Spinal cord (tissue), 10 donors: ENCODE results near the gene TRAPPC4. TPM values are rescaled to one million over a fixed set of nuclear protein-coding genes. Genes with fewer than 3 reads are reported as not detected.

Experiments used
- DNase-seq, 6 donors: peaks; one replicate each; pipeline versions ENCODE4 v3.0.0 to v3.0.0-alpha.2; 2013 to 2015; ENCODE audit warnings: low spot score in 6 of 6, low read depth in 4 of 6
- H3K27ac ChIP-seq: one replicate; pipeline ENCODE4 v1.5.1; 2013; ENCODE audit warnings: low read depth, low read length, control low read depth
- H3K27me3 ChIP-seq: one replicate; pipeline ENCODE4 v1.6.1; 2013; ENCODE audit warnings: low read length; ENCODE audit not compliant: control insufficient read depth, insufficient read depth
- H3K36me3 ChIP-seq: one replicate; pipeline ENCODE4 v1.6.1; 2013; ENCODE audit warnings: low read length; ENCODE audit not compliant: control insufficient read depth, insufficient read depth
- H3K4me1 ChIP-seq: one replicate; pipeline ENCODE4 v1.6.1; 2013; ENCODE audit warnings: low read length; ENCODE audit not compliant: control insufficient read depth, insufficient read depth
- H3K4me3 ChIP-seq: one replicate; pipeline ENCODE4 v1.5.1; 2013; ENCODE audit warnings: low read depth, low read length, control low read depth
- H3K9me3 ChIP-seq: one replicate; pipeline ENCODE4 v1.6.1; 2013; ENCODE audit warnings: low read length; ENCODE audit not compliant: control insufficient read depth, insufficient read depth
- WGBS: methylation state at CpG from one replicate; pipeline ENCODE4 v1.1.5; 2013; ENCODE audit warnings: missing lambda C conversion rate; ENCODE audit not compliant: insufficient coverage; 5-methylcytosine and 5-hydroxymethylcytosine counted together
- polyA plus RNA-seq, 2 donors: library from polyadenylated mRNA; unstranded; fragments of 120-200 nt; gene quantifications; one replicate each; pipeline ENCODE4 v1.2.1, GENCODE V29; 2013; ENCODE audit not compliant: insufficient read length in 2 of 2
- total RNA-seq, 2 donors: library from RNA; depleted of rRNA in 1 of 2; stranded (reverse); fragments of 120-200 nt in 1 of 2; fragments of >200 nt in 1 of 2; gene quantifications; one replicate each; pipeline versions ENCODE4 v1.2.3 to v1.2.4, GENCODE V29; 2013 to 2014
- donor health status: healthy.

TRAPPC4 gene
- total and polyA plus RNA-seq, 4 donors: 61.3 to 145 (median 103) TPM

- DNase-seq: no peak
- Histone ChIP-seq H3K36me3 (peaks cover 65% of the 10 kb centered on the region), H3K4me1 (peaks cover 22% of the 10 kb centered on the region), H3K9me3 (no peaks in the 10 kb centered on the region), H3K27me3 (no peaks in the 10 kb centered on the region), H3K4me3 (no peak overlapping the region), H3K27ac (no peak overlapping the region)
- 83% methylated on average over 15 of the region's 15 CpGs for WGBS
Measured at GRCh38 chr11:119024430-119025098, 6.0 kb downstream of the TRAPPC4 start.

- Histone ChIP-seq H3K27ac (no peak overlapping the region), H3K27me3 (no peaks in the 10 kb centered on the region), H3K9me3 (no peaks in the 10 kb centered on the region), H3K4me3 (no peak overlapping the region), H3K36me3 (peaks cover 65% of the 10 kb centered on the region), H3K4me1 (peaks cover 24% of the 10 kb centered on the region)
- 51% methylated on average over 3 of the region's 5 CpGs for WGBS
- no peak for DNase-seq
Measured at GRCh38 chr11:119025099-119025473, 6.5 kb downstream of the TRAPPC4 start.

GRCh38 chr11:119025541-119025940 is 7.0 kb downstream of the TRAPPC4 start:
- DNase-seq: no peak
- 85% methylated on average over 5 of the region's 5 CpGs for WGBS
- peaks cover 64% of the 10 kb centered on the region for H3K36me3 ChIP-seq

GRCh38 chr11:119025978-119026766 is 7.6 kb downstream of the TRAPPC4 start:
- H3K4me3 ChIP-seq: no peak overlapping the region
- H3K9me3 ChIP-seq: no peaks in the 10 kb centered on the region
- no peaks in the 10 kb centered on the region for H3K27me3 ChIP-seq
- DNase-seq: no peak
- H3K4me1 ChIP-seq: peaks cover 26% of the 10 kb centered on the region
- peaks cover 60% of the 10 kb centered on the region for H3K36me3 ChIP-seq
- WGBS: 89% methylated on average over 15 of the region's 16 CpGs
- no peak overlapping the region for H3K27ac ChIP-seq

More at GRCh38 chr11:119025541-119025940, 7.0 kb downstream of the TRAPPC4 start:
- Histone ChIP-seq H3K27me3 (no peaks in the 10 kb centered on the region), H3K4me3 (no peak overlapping the region), H3K9me3 (no peaks in the 10 kb centered on the region), H3K4me1 (peaks cover 25% of the 10 kb centered on the region), H3K27ac (no peak overlapping the region)

- H3K4me3 ChIP-seq: no peak overlapping the region
- no peak overlapping the region for H3K27ac ChIP-seq
- WGBS: no CpG with 5 or more reads among the region's 2 CpGs
- no peak for DNase-seq
- peaks cover 56% of the 10 kb centered on the region for H3K36me3 ChIP-seq
- no peaks in the 10 kb centered on the region for H3K9me3 ChIP-seq
- H3K4me1 ChIP-seq: peaks cover 29% of the 10 kb centered on the region
- no peaks in the 10 kb centered on the region for H3K27me3 ChIP-seq
Measured at GRCh38 chr11:119026970-119027369, 8.4 kb downstream of the TRAPPC4 start.

- peaks cover 29% of the 10 kb centered on the region for H3K4me1 ChIP-seq
- no peak for DNase-seq
- WGBS: 96% methylated on average over 6 of the region's 9 CpGs
- no peak overlapping the region for H3K4me3 ChIP-seq
- no peaks in the 10 kb centered on the region for H3K27me3 ChIP-seq
- no peaks in the 10 kb centered on the region for H3K9me3 ChIP-seq
- no peak overlapping the region for H3K27ac ChIP-seq
- H3K36me3 ChIP-seq: peaks cover 49% of the 10 kb centered on the region
Measured at GRCh38 chr11:119027561-119028345, 9.2 kb downstream of the TRAPPC4 start.

- Histone ChIP-seq H3K9me3 (no peaks in the 10 kb centered on the region), H3K4me3 (no peak overlapping the region), H3K27ac (no peak overlapping the region), H3K4me1 (peaks cover 29% of the 10 kb centered on the region), H3K27me3 (no peaks in the 10 kb centered on the region), H3K36me3 (peaks cover 44% of the 10 kb centered on the region)
- WGBS: 81% methylated on average over 8 of the region's 9 CpGs
- DNase-seq: no peak
Measured at GRCh38 chr11:119028346-119029068, 9.9 kb downstream of the TRAPPC4 start.

- no peaks in the 10 kb centered on the region for H3K27me3 ChIP-seq
- H3K9me3 ChIP-seq: no peaks in the 10 kb centered on the region
- peak overlapping the region; percentile 9 for H3K4me3 ChIP-seq
- peaks cover 44% of the 10 kb centered on the region for H3K36me3 ChIP-seq
- peak overlapping the region; percentile 25 for H3K27ac ChIP-seq
- H3K4me1 ChIP-seq: peaks cover 29% of the 10 kb centered on the region
- DNase-seq: no peak
- WGBS: 56% methylated on average over 1 of the region's 1 CpG
Measured at GRCh38 chr11:119029069-119029339, 10.4 kb downstream of the TRAPPC4 start.

GRCh38 chr11:119029340-119030028 is 10.9 kb downstream of the TRAPPC4 start:
- Histone ChIP-seq H3K4me1 (peaks cover 29% of the 10 kb centered on the region), H3K4me3 (peak overlapping the region; percentile 87), H3K36me3 (peaks cover 41% of the 10 kb centered on the region), H3K27me3 (no peaks in the 10 kb centered on the region), H3K9me3 (no peaks in the 10 kb centered on the region), H3K27ac (peak overlapping the region; percentile 25)
- 36% methylated on average over 9 of the region's 10 CpGs for WGBS
- DNase-seq: peak in 2 of 6 donors; percentile 22 to 27
